A549 (cell line): ENCODE measurements around the gene RALGAPA1. TPM values are rescaled to one million over a fixed set of nuclear protein-coding genes. Genes with fewer than 3 reads are reported as not detected.

ENCODE experiments used
- ATAC-seq, 2 experiments: fragments of 200-7000 bp in 1 of 2; fragments of >200 bp in 1 of 2; cut with Nextera tagmentation in 1 of 2; cut with Tn5 transposase in 1 of 2; 3 replicates each; pipeline versions ENCODE4 v1.8.0 to v1.9.1; 2018 to 2020; ENCODE audit warnings: mild to moderate bottlenecking in 1 of 2, moderate library complexity in 1 of 2
- CTCF ChIA-PET: fragments of 300-600 bp; sonication (Branson Sonifier 250); formaldehyde crosslinking; extraction: SDS; loops from one replicate; lab custom pipeline; 2021; ENCODE audit warnings: antibody characterized with exemption, inconsistent platforms; lab: Yijun Ruan, JAX
- POLR2A ChIA-PET: fragments of 350-600 bp; formaldehyde crosslinking; extraction: SDS; loops from one replicate; lab custom pipeline; 2021; ENCODE audit warnings: antibody characterized with exemption, inconsistent platforms; lab: Yijun Ruan, JAX
- DNase-seq, 2 experiments: peaks; one replicate each; pipeline versions ENCODE4 v3.0.0 to v3.0.0-alpha.2; 2011 to 2016; ENCODE audit warnings: low read depth in 1 of 2, low spot score in 1 of 2
- FAIRE-seq: peaks from 2 replicates; lab custom pipeline; 2011; peaks lifted over from hg19 to GRCh38; lab: Jason Lieb, UNC
- H3K27ac ChIP-seq, 2 experiments: fragments of >200 bp; sonication (Bioruptor Twin); formaldehyde crosslinking; 3 replicates each; pipeline ENCODE4 v1.5.1; 2016 to 2017
- H3K4me1 ChIP-seq: fragments of >200 bp; sonication (Bioruptor Twin); formaldehyde crosslinking; 3 replicates; pipeline ENCODE4 v1.6.1; 2016
- H3K4me2 ChIP-seq: fragments of >200 bp; sonication (Bioruptor Twin); formaldehyde crosslinking; 3 replicates; pipeline ENCODE4 v1.6.1; 2016
- H3K4me3 ChIP-seq: fragments of >200 bp; sonication (Bioruptor Twin); formaldehyde crosslinking; 3 replicates; pipeline ENCODE4 v1.5.1; 2016
- H3K9me3 ChIP-seq: fragments of >200 bp; sonication (Bioruptor Twin); formaldehyde crosslinking; 3 replicates; pipeline ENCODE4 v1.6.1; 2016
- CBX2 ChIP-seq: fragments of 200-600 bp; sonication (generic); IDR thresholded peaks from 2 replicates; pipeline ENCODE4 v1.6.1; 2016; ENCODE audit warnings: low read depth, mild to moderate bottlenecking, borderline replicate concordance
- CBX8 ChIP-seq: fragments of 200-600 bp; sonication (generic); IDR thresholded peaks from 2 replicates; pipeline ENCODE4 v1.6.1; 2016
- CHD2 ChIP-seq: fragments of 150-350 bp; IDR thresholded peaks from 2 replicates; pipeline ENCODE4 v1.6.1; 2014; ENCODE audit warnings: low read length; ENCODE audit not compliant: partially characterized antibody
- CHD4 ChIP-seq: fragments of 200-600 bp; sonication (generic); IDR thresholded peaks from 2 replicates; pipeline ENCODE4 v1.6.1; 2016; ENCODE audit warnings: antibody characterized with exemption, mild to moderate bottlenecking, borderline replicate concordance
- EHMT2 ChIP-seq: fragments of 200-600 bp; sonication (generic); IDR thresholded peaks from 2 replicates; pipeline ENCODE4 v1.6.1; 2016; ENCODE audit warnings: antibody characterized with exemption, low read depth, mild to moderate bottlenecking, moderate library complexity
- EP300 ChIP-seq, 2 experiments: fragments of >200 bp; sonication (Bioruptor Twin); formaldehyde crosslinking; IDR thresholded peaks; 2 replicates in 1 of 2; 3 replicates in 1 of 2; pipeline ENCODE4 v1.6.1; 2016 to 2017
- ESRRA ChIP-seq: fragments of 150-350 bp; IDR thresholded peaks from 2 replicates; pipeline ENCODE4 v1.6.1; 2014; ENCODE audit warnings: mild to moderate bottlenecking, low read length, borderline replicate concordance
- FOSB ChIP-seq: fragments of 250-450 bp; sonication (Bioruptor Pico); IDR thresholded peaks from 2 replicates; pipeline ENCODE4 v1.5.0; 2020; ENCODE audit warnings: mild to moderate bottlenecking, moderate library complexity
- GATA3 ChIP-seq: IDR thresholded peaks from 2 replicates; pipeline ENCODE4 v1.6.1; 2012; ENCODE audit warnings: borderline replicate concordance
- HDAC2 ChIP-seq: fragments of 200-600 bp; sonication (generic); IDR thresholded peaks from 2 replicates; pipeline ENCODE4 v1.6.1; 2016
- HOXA7 ChIP-seq: fragments of 250-450 bp; sonication (Bioruptor Pico); IDR thresholded peaks from 2 replicates; pipeline ENCODE4 v1.5.0; 2020; ENCODE audit warnings: mild to moderate bottlenecking, moderate library complexity
- JUN ChIP-seq, 2 experiments: fragments of >200 bp; sonication (Bioruptor Twin); formaldehyde crosslinking; IDR thresholded peaks; 2 replicates in 1 of 2; 3 replicates in 1 of 2; pipeline ENCODE4 v1.6.1; 2016 to 2017
- JUNB ChIP-seq: fragments of >200 bp; sonication (Bioruptor Twin); formaldehyde crosslinking; IDR thresholded peaks from 2 replicates; pipeline ENCODE4 v1.6.1; 2016
- KDM1A ChIP-seq: fragments of 200-600 bp; sonication (generic); IDR thresholded peaks from 2 replicates; pipeline ENCODE4 v1.6.1; 2016; ENCODE audit warnings: low read depth, mild to moderate bottlenecking
- MAFK ChIP-seq: fragments of 450-650 bp; IDR thresholded peaks from 2 replicates; pipeline ENCODE4 v1.6.1; 2014; ENCODE audit not compliant: partially characterized antibody
- MAZ ChIP-seq: fragments of 150-350 bp; IDR thresholded peaks from 2 replicates; pipeline ENCODE4 v1.6.1; 2014; ENCODE audit warnings: antibody characterized with exemption, low read depth, low read length, borderline replicate concordance
- NFE2L2 ChIP-seq: fragments of 150-350 bp; conservative IDR thresholded peaks from 2 replicates; pipeline ENCODE4 v1.6.1; 2014; ENCODE audit warnings: low read length
- NR3C1 ChIP-seq: fragments of >200 bp; sonication (Bioruptor Twin); formaldehyde crosslinking; IDR thresholded peaks from 3 replicates; pipeline ENCODE4 v1.6.1; 2017
- PHF8 ChIP-seq: fragments of 200-600 bp; sonication (generic); IDR thresholded peaks from 2 replicates; pipeline ENCODE4 v1.6.1; 2016; ENCODE audit warnings: low read depth, mild to moderate bottlenecking, antibody characterized with exemption, moderate library complexity, borderline replicate concordance
- POLR2AphosphoS2 ChIP-seq: conservative IDR thresholded peaks from 2 replicates; pipeline ENCODE4 v1.6.1; 2012; ENCODE audit warnings: low read length, improper control_type of control experiment, inconsistent platforms
- RARB ChIP-seq: fragments of 250-450 bp; sonication (Bioruptor Pico); IDR thresholded peaks from 2 replicates; pipeline ENCODE4 v1.8.0; 2021; ENCODE audit warnings: mild to moderate bottlenecking, moderate library complexity
- SMC3 ChIP-seq: fragments of >200 bp; sonication (Bioruptor Twin); formaldehyde crosslinking; IDR thresholded peaks from 3 replicates; pipeline ENCODE4 v1.6.1; 2018; ENCODE audit warnings: inconsistent platforms
- SREBF2 ChIP-seq: fragments of 450-650 bp; IDR thresholded peaks from 2 replicates; pipeline ENCODE4 v1.6.1; 2014; ENCODE audit warnings: mild to moderate bottlenecking, moderate library complexity
- ZFP36 ChIP-seq: fragments of 450-650 bp; IDR thresholded peaks from 2 replicates; pipeline ENCODE4 v1.6.1; 2014; ENCODE audit warnings: borderline replicate concordance; ENCODE audit not compliant: partially characterized antibody
- WGBS: methylation state at CpG from one replicate; pipeline ENCODE4 v1.1.6; 2017; ENCODE audit errors: missing lambda C conversion rate; 5-methylcytosine and 5-hydroxymethylcytosine counted together
- polyA plus RNA-seq, 4 experiments: library from polyadenylated mRNA; depleted of rRNA in 3 of 4; stranded (reverse); fragments of >200 nt; fragmentation: RNase III in 1 of 4; extraction: RNeasy Plus Mini Kit Qiagen cat#74134 plus additional on column Dnase treatment in 1 of 4; gene quantifications; 2 replicates in 3 of 4; 3 replicates in 1 of 4; pipeline ENCODE4 v1.2.3, GENCODE V29; 2011 to 2017
- TF ChIP-seq, protein P1 (sequence below): fragments of 250-450 bp; sonication (Bioruptor Pico); IDR thresholded peaks from 2 replicates; pipeline ENCODE4 v1.5.0; 2021; ENCODE audit warnings: mild to moderate bottlenecking, moderate library complexity, borderline replicate concordance
- TF ChIP-seq, protein P2 (sequence below): IDR thresholded peaks from 2 replicates; pipeline ENCODE4 v1.6.1; 2012; ENCODE audit warnings: low read depth, borderline replicate concordance
- TF ChIP-seq, protein P3 (sequence below): fragments of >200 bp; sonication (Bioruptor Twin); formaldehyde crosslinking; IDR thresholded peaks from 3 replicates; pipeline ENCODE4 v1.6.1; 2016
- TF ChIP-seq, protein P4 (sequence below): fragments of >200 bp; sonication (Bioruptor Twin); formaldehyde crosslinking; IDR thresholded peaks from 2 replicates; pipeline ENCODE4 v1.6.1; 2016
- TF ChIP-seq, protein P5 (sequence below): fragments of >200 bp; sonication (Bioruptor Twin); formaldehyde crosslinking; IDR thresholded peaks from 3 replicates; pipeline ENCODE4 v1.5.1; 2016
- TF ChIP-seq, protein P6 (sequence below): IDR thresholded peaks from 2 replicates; pipeline ENCODE4 v1.6.1; 2012

The RALGAPA1 gene
- polyA plus RNA-seq, 2 of the 4 experiments (the other 2 are of a cell fraction) = 8.2 to 17.1 TPM

DNA sequence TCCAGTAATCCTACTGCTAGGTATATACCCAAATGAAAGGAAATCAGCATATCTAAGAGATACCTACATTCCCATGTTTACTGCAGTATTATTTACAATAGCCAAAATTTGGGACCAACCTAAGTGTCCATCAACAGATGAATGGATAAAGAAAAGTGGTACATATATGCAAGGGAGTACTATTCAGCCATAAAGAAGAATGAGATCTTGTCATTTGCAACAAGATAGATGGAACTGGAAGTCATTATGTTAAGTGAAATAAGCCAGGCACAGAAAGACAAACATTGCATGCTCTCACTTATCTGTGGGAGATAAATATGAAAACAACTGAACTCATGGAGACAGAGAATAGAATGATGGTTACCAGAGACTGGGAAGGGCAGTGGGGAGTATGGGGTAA lies 165.6 kb downstream of the RALGAPA1 start:
- H3K4me2 ChIP-seq = no peak overlapping the region
- ChIA-PET POLR2A (no interaction called here), CTCF (no interaction called here)
- DNase-seq = no peak
- H3K4me1 ChIP-seq = no peaks in the 10 kb centered on the region
- H3K27ac ChIP-seq = no peak overlapping the region
- no peak for FAIRE-seq
- H3K4me3 ChIP-seq = no peak overlapping the region
- ATAC-seq = no peak
- TF ChIP-seq HDAC2 (no peak), RARB (CRISPR knock-in tag) (no peak), KDM1A (no peak), ESRRA (no peak), PHF8 (no peak), NFE2L2 (no peak), JUN (IDR thresholded peaks at IDR 0.05) (no peak), FOSB (CRISPR knock-in tag) (no peak), EP300 (IDR thresholded peaks at IDR 0.05) (no peak), HOXA7 (CRISPR knock-in tag) (no peak), EHMT2 (no peak), CHD4 (no peak), GATA3 (no peak), SMC3 (no peak), MAFK (no peak)
- TF ChIP-seq, protein P1, sequence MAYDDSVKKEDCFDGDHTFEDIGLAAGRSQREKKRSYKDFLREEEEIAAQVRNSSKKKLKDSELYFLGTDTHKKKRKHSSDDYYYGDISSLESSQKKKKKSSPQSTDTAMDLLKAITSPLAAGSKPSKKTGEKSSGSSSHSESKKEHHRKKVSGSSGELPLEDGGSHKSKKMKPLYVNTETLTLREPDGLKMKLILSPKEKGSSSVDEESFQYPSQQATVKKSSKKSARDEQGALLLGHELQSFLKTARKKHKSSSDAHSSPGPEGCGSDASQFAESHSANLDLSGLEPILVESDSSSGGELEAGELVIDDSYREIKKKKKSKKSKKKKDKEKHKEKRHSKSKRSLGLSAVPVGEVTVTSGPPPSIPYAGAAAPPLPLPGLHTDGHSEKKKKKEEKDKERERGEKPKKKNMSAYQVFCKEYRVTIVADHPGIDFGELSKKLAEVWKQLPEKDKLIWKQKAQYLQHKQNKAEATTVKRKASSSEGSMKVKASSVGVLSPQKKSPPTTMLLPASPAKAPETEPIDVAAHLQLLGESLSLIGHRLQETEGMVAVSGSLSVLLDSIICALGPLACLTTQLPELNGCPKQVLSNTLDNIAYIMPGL (CRISPR knock-in tag) = no peak
- TF ChIP-seq, protein P2, sequence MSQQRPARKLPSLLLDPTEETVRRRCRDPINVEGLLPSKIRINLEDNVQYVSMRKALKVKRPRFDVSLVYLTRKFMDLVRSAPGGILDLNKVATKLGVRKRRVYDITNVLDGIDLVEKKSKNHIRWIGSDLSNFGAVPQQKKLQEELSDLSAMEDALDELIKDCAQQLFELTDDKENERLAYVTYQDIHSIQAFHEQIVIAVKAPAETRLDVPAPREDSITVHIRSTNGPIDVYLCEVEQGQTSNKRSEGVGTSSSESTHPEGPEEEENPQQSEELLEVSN = no peak
- TF ChIP-seq, protein P3, sequence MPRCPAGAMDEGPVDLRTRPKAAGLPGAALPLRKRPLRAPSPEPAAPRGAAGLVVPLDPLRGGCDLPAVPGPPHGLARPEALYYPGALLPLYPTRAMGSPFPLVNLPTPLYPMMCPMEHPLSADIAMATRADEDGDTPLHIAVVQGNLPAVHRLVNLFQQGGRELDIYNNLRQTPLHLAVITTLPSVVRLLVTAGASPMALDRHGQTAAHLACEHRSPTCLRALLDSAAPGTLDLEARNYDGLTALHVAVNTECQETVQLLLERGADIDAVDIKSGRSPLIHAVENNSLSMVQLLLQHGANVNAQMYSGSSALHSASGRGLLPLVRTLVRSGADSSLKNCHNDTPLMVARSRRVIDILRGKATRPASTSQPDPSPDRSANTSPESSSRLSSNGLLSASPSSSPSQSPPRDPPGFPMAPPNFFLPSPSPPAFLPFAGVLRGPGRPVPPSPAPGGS = no peak
- TF ChIP-seq, protein P4, sequence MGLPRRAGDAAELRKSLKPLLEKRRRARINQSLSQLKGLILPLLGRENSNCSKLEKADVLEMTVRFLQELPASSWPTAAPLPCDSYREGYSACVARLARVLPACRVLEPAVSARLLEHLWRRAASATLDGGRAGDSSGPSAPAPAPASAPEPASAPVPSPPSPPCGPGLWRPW = no peak
- peaks cover 6% of the 10 kb centered on the region; the same call in 1 of the 3 replicates for H3K9me3 ChIP-seq

DNA sequence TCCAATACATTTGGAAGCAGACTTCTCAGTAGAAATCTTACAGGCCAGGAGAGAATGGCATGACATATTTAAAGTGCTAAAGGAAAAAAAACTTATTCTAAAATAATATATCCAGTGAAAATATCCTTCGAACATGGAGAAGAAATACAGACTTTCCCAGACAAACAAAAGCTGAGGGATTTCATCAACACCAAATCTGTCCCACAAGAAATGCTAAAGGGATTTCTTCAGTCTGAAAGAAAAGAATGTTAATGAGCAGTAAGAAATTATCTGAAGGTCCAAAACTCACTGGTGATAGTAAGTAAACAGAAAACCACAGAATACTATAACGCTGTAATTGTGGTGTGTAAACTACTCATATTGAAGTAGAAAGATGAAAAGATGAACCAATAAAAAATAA lies 171.2 kb downstream of the RALGAPA1 start:
- H3K4me3 ChIP-seq = no peak overlapping the region
- H3K9me3 ChIP-seq = peaks cover 6% of the 10 kb centered on the region; the same call in 1 of the 3 replicates
- DNase-seq (no peak), FAIRE-seq (no peak), ATAC-seq (no peak)
- POLR2A ChIA-PET = no interaction called here
- TF ChIP-seq, protein P5, sequence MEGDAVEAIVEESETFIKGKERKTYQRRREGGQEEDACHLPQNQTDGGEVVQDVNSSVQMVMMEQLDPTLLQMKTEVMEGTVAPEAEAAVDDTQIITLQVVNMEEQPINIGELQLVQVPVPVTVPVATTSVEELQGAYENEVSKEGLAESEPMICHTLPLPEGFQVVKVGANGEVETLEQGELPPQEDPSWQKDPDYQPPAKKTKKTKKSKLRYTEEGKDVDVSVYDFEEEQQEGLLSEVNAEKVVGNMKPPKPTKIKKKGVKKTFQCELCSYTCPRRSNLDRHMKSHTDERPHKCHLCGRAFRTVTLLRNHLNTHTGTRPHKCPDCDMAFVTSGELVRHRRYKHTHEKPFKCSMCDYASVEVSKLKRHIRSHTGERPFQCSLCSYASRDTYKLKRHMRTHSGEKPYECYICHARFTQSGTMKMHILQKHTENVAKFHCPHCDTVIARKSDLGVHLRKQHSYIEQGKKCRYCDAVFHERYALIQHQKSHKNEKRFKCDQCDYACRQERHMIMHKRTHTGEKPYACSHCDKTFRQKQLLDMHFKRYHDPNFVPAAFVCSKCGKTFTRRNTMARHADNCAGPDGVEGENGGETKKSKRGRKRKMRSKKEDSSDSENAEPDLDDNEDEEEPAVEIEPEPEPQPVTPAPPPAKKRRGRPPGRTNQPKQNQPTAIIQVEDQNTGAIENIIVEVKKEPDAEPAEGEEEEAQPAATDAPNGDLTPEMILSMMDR = no peak
- TF ChIP-seq NR3C1 (no peak), CHD2 (no peak), MAZ (no peak), ESRRA (no peak), SREBF2 (no peak), NFE2L2 (no peak), JUNB (no peak), CBX8 (no peak), CBX2 (no peak), POLR2AphosphoS2 (no peak), ZFP36 (no peak), KDM1A (no peak)
- TF ChIP-seq, protein P6, sequence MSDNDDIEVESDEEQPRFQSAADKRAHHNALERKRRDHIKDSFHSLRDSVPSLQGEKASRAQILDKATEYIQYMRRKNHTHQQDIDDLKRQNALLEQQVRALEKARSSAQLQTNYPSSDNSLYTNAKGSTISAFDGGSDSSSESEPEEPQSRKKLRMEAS = no peak
- no peak overlapping the region for H3K4me2 ChIP-seq
- 90% methylated on average over 2 of the region's 2 CpGs for WGBS
- CTCF ChIA-PET = no interaction called here
- H3K4me1 ChIP-seq = no peaks in the 10 kb centered on the region
- no peak overlapping the region for H3K27ac ChIP-seq
